Activated naive CD4-positive, alpha-beta T cell treated with anti-CD3 and anti-CD28 coated beads, Interleukin-2, amount 10 ng/mL, durations not matched to agents 7 days and 5 days (primary cell): ENCODE data around the gene PGAP2.
A peak's percentile ranks its signal among the peaks of the same experiment; 100 is the strongest.
"Not testable (repeated sequence)": the region's sequence is repeated elsewhere in the genome, so short reads cannot be mapped to it uniquely, and the experiment has no call there.

Source experiments
- CTCF ChIA-PET: fragments of 350-600 bp; sonication (Branson Sonifier 250); formaldehyde crosslinking; loops from one replicate; lab custom pipeline; 2021; ENCODE audit warnings: antibody characterized with exemption; lab: Charles Lee
- DNase-seq: peaks from one replicate; pipeline ENCODE4 v3.0.0-alpha.2; 2020
- H3K27ac Mint-ChIP-seq: one replicate; pipeline ENCODE4 v1.8.0; 2021; ENCODE audit warnings: mild to moderate bottlenecking, moderate library complexity, mixed read lengths
- H3K27me3 Mint-ChIP-seq: one replicate; pipeline ENCODE4 v1.8.0; 2021; ENCODE audit warnings: mild to moderate bottlenecking, mixed read lengths
- H3K36me3 Mint-ChIP-seq: one replicate; pipeline ENCODE4 v1.8.0; 2021; ENCODE audit warnings: mixed read lengths
- H3K4me1 Mint-ChIP-seq: one replicate; pipeline ENCODE4 v1.8.0; 2021; ENCODE audit warnings: mixed read lengths
- H3K4me3 Mint-ChIP-seq: one replicate; pipeline ENCODE4 v1.8.0; 2021; ENCODE audit warnings: mild to moderate bottlenecking, moderate library complexity, mixed read lengths
- H3K9me3 Mint-ChIP-seq: one replicate; pipeline ENCODE4 v1.8.0; 2021; ENCODE audit warnings: mixed read lengths

The PGAP2 gene

GRCh38 chr11:3796346-3796745 lies 12.0 kb upstream of the PGAP2 start:
- Mint-ChIP-seq H3K4me3 (peak overlapping the region; percentile 89), H3K27me3 (peaks cover 4% of the 10 kb centered on the region), H3K4me1 (peaks cover 51% of the 10 kb centered on the region), H3K27ac (peak overlapping the region; percentile 96), H3K36me3 (peaks cover 29% of the 10 kb centered on the region), H3K9me3 (no peaks in the 10 kb centered on the region)
- no peak for DNase-seq
- CTCF ChIA-PET, result interaction anchor here (1.4 to 3.6 kb wide), 2 partner anchors 12 kb away, joined by 4 to 15 read pairs; partner anchors contain the start of gene PGAP2

GRCh38 chr11:3796801-3797328 lies 11.5 kb upstream of the PGAP2 start:
- Mint-ChIP-seq H3K27me3 (peaks cover 4% of the 10 kb centered on the region), H3K4me1 (peaks cover 51% of the 10 kb centered on the region), H3K36me3 (peaks cover 29% of the 10 kb centered on the region), H3K4me3 (peak overlapping the region; percentile 89), H3K9me3 (no peaks in the 10 kb centered on the region), H3K27ac (peak overlapping the region; percentile 96)
- CTCF ChIA-PET, result interaction anchor here (2.3 to 3.6 kb wide), 2 partner anchors 12 kb away, joined by 15 to 21 read pairs; partner anchors contain the start of gene PGAP2
- no peak for DNase-seq

GRCh38 chr11:3797329-3798090 lies 10.8 kb upstream of the PGAP2 start, which contains the start of gene NUP98:
NUP98 (minus strand) TSS chr11:3797554; CDS start chr11:3782117, 15,437 bp downstream.
- Mint-ChIP-seq H3K27ac (peak within 1 kb of the TSS; percentile 96), H3K4me1 (peaks cover 48% of the 10 kb centered on the region), H3K4me3 (peak within 1 kb of the TSS; percentile 89), H3K9me3 (no peaks in the 10 kb centered on the region), H3K27me3 (peaks cover 4% of the 10 kb centered on the region), H3K36me3 (peaks cover 24% of the 10 kb centered on the region)
- DNase-seq, result peak; percentile 100
- CTCF ChIA-PET, result interaction anchor here (1.3 to 2.3 kb wide), 2 partner anchors 11 to 13 kb away, joined by 3 to 21 read pairs; partner anchors contain the start of gene PGAP2

GRCh38 chr11:3799143-3799542 lies 9.2 kb upstream of the PGAP2 start:
- Mint-ChIP-seq H3K36me3 (peaks cover 15% of the 10 kb centered on the region), H3K4me1 (peaks cover 45% of the 10 kb centered on the region), H3K4me3 (peak overlapping the region; percentile 89), H3K27me3 (peaks cover 4% of the 10 kb centered on the region), H3K9me3 (no peaks in the 10 kb centered on the region), H3K27ac (peak overlapping the region; percentile 96)
- CTCF ChIA-PET, result interaction anchor here (2.3 kb wide), 1 partner anchor 9 kb away, joined by 21 read pairs; the partner anchor contains the start of gene PGAP2
- no peak for DNase-seq

- H3K36me3 Mint-ChIP-seq, result peaks cover 8% of the 10 kb centered on the region
- CTCF ChIA-PET, result no interaction called here
- no peaks in the 10 kb centered on the region for H3K9me3 Mint-ChIP-seq
- no peak for DNase-seq
- peaks cover 4% of the 10 kb centered on the region for H3K27me3 Mint-ChIP-seq
- H3K27ac Mint-ChIP-seq, result no peak overlapping the region
- peaks cover 42% of the 10 kb centered on the region for H3K4me1 Mint-ChIP-seq
- H3K4me3 Mint-ChIP-seq, result no peak overlapping the region
Measured at GRCh38 chr11:3799873-3800272, 8.5 kb upstream of the PGAP2 start.

GRCh38 chr11:3802011-3802790 lies 6.2 kb upstream of the PGAP2 start:
- DNase-seq, result no peak
- Mint-ChIP-seq H3K27me3 (peaks cover 4% of the 10 kb centered on the region), H3K4me3 (no peak overlapping the region), H3K9me3 (no peaks in the 10 kb centered on the region), H3K36me3 (peaks cover 4% of the 10 kb centered on the region), H3K27ac (no peak overlapping the region), H3K4me1 (peaks cover 26% of the 10 kb centered on the region)
- CTCF ChIA-PET, result no interaction called here

- CTCF ChIA-PET, result interaction anchor here (0.6 kb wide), 2 partner anchors 14 to 31 kb away, joined by 3 to 4 read pairs; no protein-coding TSS in a partner anchor
- H3K27me3 Mint-ChIP-seq, result no peaks in the 10 kb centered on the region
- no peak overlapping the region for H3K27ac Mint-ChIP-seq
- no peak overlapping the region for H3K4me3 Mint-ChIP-seq
- no peaks in the 10 kb centered on the region for H3K9me3 Mint-ChIP-seq
- DNase-seq, result no peak
- peaks cover 26% of the 10 kb centered on the region for H3K4me1 Mint-ChIP-seq
- H3K36me3 Mint-ChIP-seq, result no peaks in the 10 kb centered on the region
Measured at GRCh38 chr11:3803726-3804495, 4.4 kb upstream of the PGAP2 start.

GRCh38 chr11:3808861-3809623 lies 682 bp downstream of the PGAP2 start:
- DNase-seq, result peak; percentile 72
- Mint-ChIP-seq H3K4me3 (peak overlapping the region; percentile 93), H3K27ac (peak overlapping the region; percentile 79), H3K27me3 (no peaks in the 10 kb centered on the region), H3K36me3 (peaks cover 2% of the 10 kb centered on the region), H3K9me3 (no peaks in the 10 kb centered on the region), H3K4me1 (peaks cover 25% of the 10 kb centered on the region)
- CTCF ChIA-PET, result interaction anchor here (0.6 to 5.1 kb wide), 44 partner anchors 10 to 331 kb away, joined by 3 to 34 read pairs (median 6); partner anchors contain the start of genes ART1, NUP98 and RHOG

GRCh38 chr11:3809624-3809928 lies 1.2 kb downstream of the PGAP2 start:
- Mint-ChIP-seq H3K27me3 (no peaks in the 10 kb centered on the region), H3K36me3 (peaks cover 2% of the 10 kb centered on the region), H3K9me3 (no peaks in the 10 kb centered on the region), H3K4me3 (no peak overlapping the region), H3K27ac (no peak overlapping the region), H3K4me1 (peaks cover 21% of the 10 kb centered on the region)
- no peak for DNase-seq
- CTCF ChIA-PET, result interaction anchor here (0.9 to 5.1 kb wide), 33 partner anchors 10 to 332 kb away, joined by 3 to 34 read pairs (median 6); partner anchors contain the start of genes NUP98 and RHOG

GRCh38 chr11:3810446-3810845 lies 2.1 kb downstream of the PGAP2 start:
- peaks cover 2% of the 10 kb centered on the region for H3K36me3 Mint-ChIP-seq
- CTCF ChIA-PET, result interaction anchor here (1.2 to 5.1 kb wide), 10 partner anchors 9 to 263 kb away, joined by 4 to 34 read pairs (median 15); partner anchors contain the start of gene RHOG
- H3K27me3 Mint-ChIP-seq, result no peaks in the 10 kb centered on the region
- no peak overlapping the region for H3K4me3 Mint-ChIP-seq
- no peak overlapping the region for H3K27ac Mint-ChIP-seq
- no peaks in the 10 kb centered on the region for H3K9me3 Mint-ChIP-seq
- H3K4me1 Mint-ChIP-seq, result peaks cover 21% of the 10 kb centered on the region
- no peak for DNase-seq

- H3K4me3 Mint-ChIP-seq, result no peak overlapping the region
- H3K4me1 Mint-ChIP-seq, result peaks cover 21% of the 10 kb centered on the region
- no peak overlapping the region for H3K27ac Mint-ChIP-seq
- no peaks in the 10 kb centered on the region for H3K9me3 Mint-ChIP-seq
- H3K27me3 Mint-ChIP-seq, result no peaks in the 10 kb centered on the region
- H3K36me3 Mint-ChIP-seq, result peaks cover 2% of the 10 kb centered on the region
- CTCF ChIA-PET, result interaction anchor here (0.6 to 5.1 kb wide), 10 partner anchors 8 to 262 kb away, joined by 3 to 27 read pairs (median 5); partner anchors contain the start of gene RHOG
- DNase-seq, result no peak
Measured at GRCh38 chr11:3810951-3811350, 2.6 kb downstream of the PGAP2 start.

- H3K27me3 Mint-ChIP-seq, H3K36me3 Mint-ChIP-seq, H3K4me3 Mint-ChIP-seq, H3K9me3 Mint-ChIP-seq, H3K4me1 Mint-ChIP-seq, DNase-seq, CTCF ChIA-PET, H3K27ac Mint-ChIP-seq: not testable (repeated sequence)
Measured at GRCh38 chr11:3814832-3815231, 6.5 kb downstream of the PGAP2 start.

GRCh38 chr11:3815845-3816244 lies 7.5 kb downstream of the PGAP2 start:
- no peaks in the 10 kb centered on the region for H3K9me3 Mint-ChIP-seq
- no peaks in the 10 kb centered on the region for H3K4me1 Mint-ChIP-seq
- no peak for DNase-seq
- CTCF ChIA-PET, result no interaction called here
- H3K36me3 Mint-ChIP-seq, result peaks cover 3% of the 10 kb centered on the region
- H3K4me3 Mint-ChIP-seq, result no peak overlapping the region
- H3K27me3 Mint-ChIP-seq, result no peaks in the 10 kb centered on the region
- no peak overlapping the region for H3K27ac Mint-ChIP-seq
